Smooth muscle cell (in vitro differentiated cells): ENCODE measurements around the gene KCNK13. TPM values are rescaled to one million over a fixed set of nuclear protein-coding genes. Genes with fewer than 3 reads are reported as not detected.
"Not testable (repeated sequence)": the region's sequence is repeated elsewhere in the genome, so short reads cannot be mapped to it uniquely, and the experiment has no call there.

Experiments used
- DNase-seq: peaks from one replicate; lab custom pipeline; 2025; ENCODE audit not compliant: unreplicated experiment; lab: John Stamatoyannopoulos, UW
- H2AFZ ChIP-seq: fragments of 200-600 bp; sonication (generic); 2 replicates; pipeline ENCODE4 v1.6.0; 2016; ENCODE audit warnings: antibody characterized with exemption, low read depth, mild to moderate bottlenecking
- H3F3A ChIP-seq: fragments of 200-600 bp; sonication (generic); 2 replicates; pipeline ENCODE4 v1.6.0; 2017; ENCODE audit warnings: antibody characterized with exemption, low read depth
- H3K27ac ChIP-seq: fragments of 200-600 bp; sonication (generic); 2 replicates; pipeline ENCODE4 v1.5.1; 2016; ENCODE audit warnings: low read depth, mild to moderate bottlenecking
- H3K27me3 ChIP-seq: fragments of 200-600 bp; sonication (generic); 2 replicates; pipeline ENCODE4 v1.6.1; 2016; ENCODE audit warnings: low read depth, mild to moderate bottlenecking
- H3K36me3 ChIP-seq: fragments of 200-600 bp; sonication (generic); 2 replicates; pipeline ENCODE4 v1.5.1; 2016; ENCODE audit warnings: low read depth
- H3K4me1 ChIP-seq: fragments of 200-600 bp; sonication (generic); 2 replicates; pipeline ENCODE4 v1.5.1; 2016; ENCODE audit warnings: low read depth
- H3K4me2 ChIP-seq: fragments of 200-600 bp; sonication (generic); 2 replicates; pipeline ENCODE4 v1.6.0; 2016; ENCODE audit warnings: mild to moderate bottlenecking
- H3K4me3 ChIP-seq: fragments of 200-600 bp; sonication (generic); 2 replicates; pipeline ENCODE4 v1.5.1; 2016; ENCODE audit warnings: mild to moderate bottlenecking
- H3K79me2 ChIP-seq: fragments of 200-600 bp; sonication (generic); 2 replicates; pipeline ENCODE4 v1.6.0; 2016; ENCODE audit warnings: low read depth, mild to moderate bottlenecking
- H3K9ac ChIP-seq: fragments of 200-600 bp; sonication (generic); 2 replicates; pipeline ENCODE4 v1.6.0; 2016; ENCODE audit warnings: low read depth
- H3K9me3 ChIP-seq: fragments of 200-600 bp; sonication (generic); replicated peaks from 2 replicates; pipeline ENCODE4 v1.5.1; 2016; ENCODE audit warnings: low read depth
- H4K20me1 ChIP-seq: fragments of 200-600 bp; sonication (generic); 2 replicates; pipeline ENCODE4 v1.6.0; 2016; ENCODE audit warnings: low read depth
- WGBS: methylation state at CpG from one replicate; pipeline ENCODE4 v1.1.7; 2016; ENCODE audit warnings: low lambda C conversion rate; 5-methylcytosine and 5-hydroxymethylcytosine counted together
- polyA plus RNA-seq: library from polyadenylated mRNA; unstranded; fragments of >200 nt; fragmentation: Nextera tagmentation; extraction: Ambion mirVana; gene quantifications from 2 replicates; pipeline ENCODE4 v1.2.1, GENCODE V29; 2016
- small RNA-seq: library from RNA; depleted of rRNA; stranded (forward); fragments of <200 nt; gene quantifications from one replicate; pipeline ENCODE3, GENCODE V24; 2014
- total RNA-seq: library from RNA; depleted of rRNA; stranded (reverse); fragments of >200 nt; gene quantifications from 2 replicates; pipeline ENCODE4 v1.2.3, GENCODE V29; 2014
- TF ChIP-seq, protein P1 (sequence below): fragments of 200-600 bp; sonication (generic); IDR thresholded peaks from 2 replicates; pipeline ENCODE4 v1.5.1; 2017; ENCODE audit warnings: borderline replicate concordance, mild to moderate bottlenecking, antibody characterized with exemption; ENCODE audit not compliant: insufficient read depth, poor library complexity, severe bottlenecking

Gene KCNK13
- total and polyA plus RNA-seq, 2 experiments from 2014 or later: 0.45 TPM; not detected in 1

DNA sequence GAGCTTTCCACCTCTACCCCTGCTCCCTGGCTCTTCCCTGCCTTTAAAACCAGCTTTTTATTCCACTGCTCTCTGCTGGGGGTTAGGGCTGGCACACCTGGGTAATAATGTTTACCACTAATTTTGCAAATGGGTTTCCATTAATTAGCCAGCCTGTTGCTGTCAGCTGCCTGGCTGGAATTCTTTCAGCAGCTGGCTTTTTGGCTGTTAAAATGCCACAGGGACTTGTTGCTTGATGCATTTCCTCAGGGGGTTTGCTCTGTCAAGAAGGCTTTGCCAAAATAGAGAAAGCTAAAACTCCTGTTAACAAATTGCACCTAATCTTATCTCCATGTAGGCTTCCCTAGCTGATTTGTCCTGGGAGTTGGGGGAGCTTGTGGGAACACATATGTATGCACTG is 142.7 kb downstream of the KCNK13 start:
- no peak overlapping the region for H3K27ac ChIP-seq
- no peaks in the 10 kb centered on the region for H3K4me1 ChIP-seq
- H3K79me2 ChIP-seq: no peaks in the 10 kb centered on the region
- no peak overlapping the region for H3K4me3 ChIP-seq
- DNase-seq: no peak
- H2AFZ ChIP-seq: no peak overlapping the region
- H4K20me1 ChIP-seq: no peaks in the 10 kb centered on the region
- no peaks in the 10 kb centered on the region for H3K36me3 ChIP-seq
- TF ChIP-seq, protein P1, sequence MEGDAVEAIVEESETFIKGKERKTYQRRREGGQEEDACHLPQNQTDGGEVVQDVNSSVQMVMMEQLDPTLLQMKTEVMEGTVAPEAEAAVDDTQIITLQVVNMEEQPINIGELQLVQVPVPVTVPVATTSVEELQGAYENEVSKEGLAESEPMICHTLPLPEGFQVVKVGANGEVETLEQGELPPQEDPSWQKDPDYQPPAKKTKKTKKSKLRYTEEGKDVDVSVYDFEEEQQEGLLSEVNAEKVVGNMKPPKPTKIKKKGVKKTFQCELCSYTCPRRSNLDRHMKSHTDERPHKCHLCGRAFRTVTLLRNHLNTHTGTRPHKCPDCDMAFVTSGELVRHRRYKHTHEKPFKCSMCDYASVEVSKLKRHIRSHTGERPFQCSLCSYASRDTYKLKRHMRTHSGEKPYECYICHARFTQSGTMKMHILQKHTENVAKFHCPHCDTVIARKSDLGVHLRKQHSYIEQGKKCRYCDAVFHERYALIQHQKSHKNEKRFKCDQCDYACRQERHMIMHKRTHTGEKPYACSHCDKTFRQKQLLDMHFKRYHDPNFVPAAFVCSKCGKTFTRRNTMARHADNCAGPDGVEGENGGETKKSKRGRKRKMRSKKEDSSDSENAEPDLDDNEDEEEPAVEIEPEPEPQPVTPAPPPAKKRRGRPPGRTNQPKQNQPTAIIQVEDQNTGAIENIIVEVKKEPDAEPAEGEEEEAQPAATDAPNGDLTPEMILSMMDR: no peak
- no peak overlapping the region for H3K4me2 ChIP-seq
- H3K27me3 ChIP-seq: no peaks in the 10 kb centered on the region
- H3K9ac ChIP-seq: no peak overlapping the region
- no peaks in the 10 kb centered on the region for H3F3A ChIP-seq
- H3K9me3 ChIP-seq: no peaks in the 10 kb centered on the region

- Histone ChIP-seq H3K4me2 (no peak overlapping the region), H4K20me1 (no peaks in the 10 kb centered on the region), H3K9ac (no peak overlapping the region), H3K9me3 (no peaks in the 10 kb centered on the region), H3K4me3 (no peak overlapping the region), H3K79me2 (no peaks in the 10 kb centered on the region), H3K27me3 (peaks cover 4% of the 10 kb centered on the region), H3K4me1 (no peaks in the 10 kb centered on the region), H3F3A (no peaks in the 10 kb centered on the region), H3K27ac (no peak overlapping the region), H2AFZ (no peak overlapping the region), H3K36me3 (no peaks in the 10 kb centered on the region)
- DNase-seq: no peak
- 79% methylated on average over 7 of the region's 7 CpGs for WGBS
- TF ChIP-seq, protein P1: no peak
Observed at GRCh38 chr14:90213099-90213748, 151.4 kb downstream of the KCNK13 start.

- no peaks in the 10 kb centered on the region for H3K27me3 ChIP-seq
- TF ChIP-seq, protein P1: no peak
- H3K4me3 ChIP-seq: no peak overlapping the region
- H3K79me2 ChIP-seq: no peaks in the 10 kb centered on the region
- WGBS: 87% methylated on average over 4 of the region's 4 CpGs
- no peaks in the 10 kb centered on the region for H3F3A ChIP-seq
- H3K4me2 ChIP-seq: no peak overlapping the region
- no peak overlapping the region for H2AFZ ChIP-seq
- peaks cover 4% of the 10 kb centered on the region for H3K9me3 ChIP-seq
- H3K27ac ChIP-seq: no peak overlapping the region
- H3K9ac ChIP-seq: no peak overlapping the region
- no peak for DNase-seq
- H3K36me3 ChIP-seq: no peaks in the 10 kb centered on the region
- no peaks in the 10 kb centered on the region for H3K4me1 ChIP-seq
- no peaks in the 10 kb centered on the region for H4K20me1 ChIP-seq
Observed at GRCh38 chr14:90228478-90228877, 166.7 kb downstream of the KCNK13 start.

DNA sequence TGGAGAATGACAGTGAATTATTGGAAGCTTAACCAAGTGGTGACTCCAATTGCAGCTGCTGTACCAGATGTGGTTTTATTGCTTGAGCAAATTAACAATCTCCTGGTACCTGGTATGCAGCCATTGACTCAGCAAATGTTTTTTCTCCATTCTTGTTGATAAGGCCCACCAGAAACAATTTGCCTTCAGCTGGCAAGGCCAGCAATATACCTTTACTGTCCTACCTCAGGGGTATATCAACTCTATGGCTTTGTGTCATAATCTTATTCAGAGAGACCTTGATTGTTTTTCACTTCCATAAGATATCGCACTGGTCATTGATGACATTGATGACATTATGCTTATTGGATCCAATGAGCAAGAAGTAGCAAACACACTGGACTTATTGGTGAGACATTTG is 168.1 kb downstream of the KCNK13 start:
- not testable (repeated sequence) for H3K9me3 ChIP-seq, DNase-seq, H4K20me1 ChIP-seq, H3K4me3 ChIP-seq, H3K4me2 ChIP-seq, H3F3A ChIP-seq, H3K36me3 ChIP-seq, H3K27ac ChIP-seq, H3K79me2 ChIP-seq, H3K27me3 ChIP-seq, H2AFZ ChIP-seq, H3K9ac ChIP-seq, H3K4me1 ChIP-seq
- 97% methylated on average over 1 of the region's 1 CpG for WGBS

Small RNA genes within 50 kb of the gene (small RNA-seq; reads per million reads assigned to genes)
- not detected for gene RF00019

Other genes with a start within 250 kb of the KCNK13 start
- 3.1 and 8.5 TPM in 2 replicates for gene EFCAB11, start 107.3 kb upstream of the KCNK13 start, total RNA-seq
- 9.5 and 13.9 TPM in 2 replicates for gene EFCAB11, start 107.3 kb upstream of the KCNK13 start, polyA plus RNA-seq
- gene TDP1, start 106.1 kb upstream of the KCNK13 start, total RNA-seq: 16.6 and 22.3 TPM in 2 replicates
- 10.0 and 12.0 TPM in 2 replicates for gene TDP1, start 106.1 kb upstream of the KCNK13 start, polyA plus RNA-seq
- gene PSMC1, start 194.6 kb downstream of the KCNK13 start, total RNA-seq: 151 and 185 TPM in 2 replicates
- 163 and 172 TPM in 2 replicates for gene PSMC1, start 194.6 kb downstream of the KCNK13 start, polyA plus RNA-seq